B cell (primary cell): Measurements from ENCODE around the gene SYNE4. TPM values are rescaled to one million over a fixed set of nuclear protein-coding genes. Genes with fewer than 3 reads are reported as not detected.

Experiments
- ATAC-seq: fragments of 200-7000 bp; cut with Tn5 transposase; one replicate; pipeline ENCODE4 v1.10.0; 2021; ENCODE audit warnings: low read depth, mild to moderate bottlenecking, moderate number of reproducible peaks, moderate library complexity
- CTCF ChIA-PET: fragments of 350-600 bp; sonication (Branson Sonifier 250); formaldehyde crosslinking; loops from one replicate; lab custom pipeline; 2021; ENCODE audit warnings: antibody characterized with exemption, inconsistent platforms; lab: Charles Lee
- POLR2A ChIA-PET: fragments of 350-600 bp; sonication (Branson Sonifier 250); formaldehyde crosslinking; loops from one replicate; lab custom pipeline; 2021; ENCODE audit warnings: antibody characterized with exemption; lab: Charles Lee
- DNase-seq: peaks from one replicate; pipeline ENCODE4 v3.0.0; 2013
- H2AFZ ChIP-seq: 2 replicates; pipeline ENCODE4 v1.6.1; 2012; ENCODE audit warnings: mild to moderate bottlenecking, low read depth, low read length; ENCODE audit not compliant: insufficient read depth, poor library complexity, severe bottlenecking
- H3K27ac ChIP-seq, 2 donors: 1 replicate in 1 of 2; 2 replicates in 1 of 2; pipeline ENCODE4 v1.5.1; 2012 to 2013; ENCODE audit warnings: low read length in 2 of 2, mild to moderate bottlenecking in 2 of 2, moderate library complexity in 1 of 2
- H3K27me3 ChIP-seq, 4 experiments: fragments of 200-600 bp in 1 of 4; sonication (generic) in 1 of 4; replicated peaks in 1 of 4; 1 replicate in 2 of 4; 2 replicates in 2 of 4; pipeline versions ENCODE4 v1.6.1 to v1.7.0; 2013 to 2016; ENCODE audit warnings: low read length in 3 of 4, mild to moderate bottlenecking in 2 of 4, mixed read lengths in 1 of 4, moderate library complexity in 1 of 4; ENCODE audit not compliant: insufficient read depth in 4 of 4, control insufficient read depth in 3 of 4; ENCODE audit errors: control extremely low read depth in 1 of 4
- H3K36me3 ChIP-seq, 2 experiments: replicated peaks in 1 of 2; 1 replicate in 1 of 2; 2 replicates in 1 of 2; pipeline versions ENCODE4 v1.6.1 to v1.7.1; 2013; ENCODE audit warnings: low read length in 1 of 2; ENCODE audit not compliant: insufficient read depth in 2 of 2, control insufficient read depth in 1 of 2; ENCODE audit errors: control extremely low read depth in 1 of 2, extremely low read depth in 1 of 2
- H3K4me1 ChIP-seq, 2 donors: fragments of 200-600 bp in 1 of 2; sonication (generic) in 1 of 2; 1 replicate in 1 of 2; 2 replicates in 1 of 2; pipeline versions ENCODE4 v1.5.1 to v1.6.1; 2013 to 2017; ENCODE audit warnings: low read length in 2 of 2; ENCODE audit not compliant: control insufficient read depth in 2 of 2, insufficient read depth in 2 of 2
- H3K4me2 ChIP-seq: replicated peaks from 2 replicates; pipeline ENCODE3; 2012; ENCODE audit warnings: mild to moderate bottlenecking, low read depth, low read length; ENCODE audit not compliant: poor library complexity, severe bottlenecking
- H3K4me3 ChIP-seq, 5 experiments: fragments of 200-600 bp in 1 of 5; sonication (generic) in 1 of 5; 1 replicate in 3 of 5; 2 replicates in 2 of 5; pipeline versions ENCODE4 v1.5.1 to v1.7.0; 2011 to 2016; ENCODE audit warnings: low read length in 4 of 5, mild to moderate bottlenecking in 4 of 5, low read depth in 2 of 5, control low read depth in 1 of 5, moderate library complexity in 1 of 5; ENCODE audit not compliant: insufficient read depth in 1 of 5; ENCODE audit errors: control extremely low read depth in 1 of 5, extremely low read depth in 1 of 5
- H3K79me2 ChIP-seq: fragments of 200-600 bp; sonication (generic); one replicate; pipeline ENCODE4 v1.6.0; 2016; ENCODE audit warnings: low read length; ENCODE audit not compliant: control insufficient read depth, insufficient read depth
- H3K9ac ChIP-seq: fragments of 200-600 bp; sonication (generic); 2 replicates; pipeline ENCODE4 v1.6.1; 2017; ENCODE audit warnings: mild to moderate bottlenecking, low read length, moderate library complexity
- H3K9me3 ChIP-seq, 3 donors: one replicate each; pipeline versions ENCODE4 v1.6.1 to v1.7.1; 2013; ENCODE audit warnings: low read length in 2 of 3; ENCODE audit not compliant: control insufficient read depth in 2 of 3, insufficient read depth in 1 of 3; ENCODE audit errors: control extremely low read depth in 1 of 3
- H4K20me1 ChIP-seq: 2 replicates; pipeline ENCODE4 v1.6.0; 2012; ENCODE audit warnings: mild to moderate bottlenecking, low read length; ENCODE audit not compliant: insufficient read depth, control insufficient read depth, poor library complexity, severe bottlenecking
- H3K27ac Mint-ChIP-seq: one replicate; pipeline ENCODE4 v1.8.0; 2021; ENCODE audit warnings: mixed read lengths
- H3K27me3 Mint-ChIP-seq: one replicate; pipeline ENCODE4 v1.8.0; 2021; ENCODE audit warnings: mixed read lengths
- H3K4me1 Mint-ChIP-seq: one replicate; pipeline ENCODE4 v1.8.0; 2021; ENCODE audit warnings: mixed read lengths
- H3K4me3 Mint-ChIP-seq: one replicate; pipeline ENCODE4 v1.8.0; 2021; ENCODE audit warnings: mixed read lengths
- H3K9me3 Mint-ChIP-seq: one replicate; pipeline ENCODE4 v1.8.0; 2022; ENCODE audit warnings: mixed read lengths; ENCODE audit not compliant: insufficient read depth
- EZH2 ChIP-seq: IDR thresholded peaks from 2 replicates; pipeline ENCODE4 v1.6.1; 2012; ENCODE audit warnings: borderline replicate concordance, low read depth, mild to moderate bottlenecking, moderate library complexity, low read length; ENCODE audit not compliant: insufficient read depth, poor library complexity, severe bottlenecking
- WGBS: methylation state at CpG from one replicate; pipeline ENCODE4 v1.1.5; 2013; ENCODE audit warnings: missing lambda C conversion rate; ENCODE audit not compliant: insufficient coverage; 5-methylcytosine and 5-hydroxymethylcytosine counted together
- intact Hi-C: fragments of 100-400 bp; cut with micrococcal nuclease; formaldehyde crosslinking; loops from one replicate; pipeline ENCODE4 v1.10.0; 2022
- polyA plus RNA-seq: library from polyadenylated mRNA; depleted of rRNA; stranded (reverse); fragments of >200 nt; gene quantifications from 2 replicates; pipeline ENCODE4 v1.2.3, GENCODE V29; 2012
- total RNA-seq, 2 donors: library from RNA; stranded (reverse); fragments of 120-200 nt in 1 of 2; gene quantifications; 1 replicate in 1 of 2; 2 replicates in 1 of 2; pipeline versions ENCODE4 v1.2.3 to v1.2.4, GENCODE V29; 2013 to 2022
- TF ChIP-seq, protein P1 (sequence below): fragments of 200-600 bp; IDR thresholded peaks from one replicate; pipeline ENCODE4 v1.8.0; 2022; ENCODE audit warnings: antibody characterized with exemption, mild to moderate bottlenecking

The SYNE4 gene
- total and polyA plus RNA-seq, 2 donors (not counting 1 experiment from before 2014, with no cell fraction given): 2.3 to 2.4 TPM

DNA sequence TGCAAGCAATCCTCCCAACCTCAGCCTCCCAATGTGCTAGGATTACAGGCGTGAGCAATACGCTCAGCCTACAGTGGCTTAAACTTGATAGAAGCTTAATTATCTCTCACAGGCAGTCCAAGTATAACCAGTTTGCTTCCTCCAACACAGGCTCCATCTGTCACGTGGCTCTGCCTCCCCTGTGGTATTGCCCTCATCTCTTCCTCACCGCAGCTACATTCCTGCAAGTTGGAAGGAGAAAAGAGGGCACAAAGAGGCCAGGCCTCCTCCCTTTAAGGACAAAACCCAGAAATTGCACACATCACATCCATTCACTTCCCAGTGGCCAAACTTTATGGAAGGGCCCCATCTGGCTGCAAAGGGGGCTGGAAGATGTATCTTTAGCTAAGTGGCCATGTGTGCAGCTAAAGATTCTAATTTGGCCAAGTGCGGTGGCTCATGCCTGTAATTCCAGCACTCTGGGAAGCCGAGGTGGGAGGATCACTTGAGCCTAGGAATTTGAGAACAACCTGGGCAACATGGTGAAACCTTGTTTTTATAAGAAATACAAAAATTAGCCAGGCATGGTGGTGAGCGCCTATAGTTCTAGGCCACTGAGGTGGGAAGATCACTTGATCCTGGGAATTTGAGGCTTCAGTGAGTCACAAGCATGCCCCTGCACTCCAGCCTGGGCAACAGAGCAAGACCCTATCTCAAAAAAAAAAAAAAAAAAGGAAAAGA, 16.7 kb downstream of the SYNE4 start:
- H3K4me1 ChIP-seq: peaks cover 18 to 30% of the 10 kb centered on the region in 2 donors
- ChIA-PET POLR2A (interaction anchor here (0.6 kb wide), 1 partner anchor 11 kb away, joined by 3 read pairs; no protein-coding TSS in a partner anchor), CTCF (interaction anchor here (0.7 kb wide), 1 partner anchor 11 kb away, joined by 3 read pairs; no protein-coding TSS in a partner anchor)
- peaks cover 0 to 4% (median 0%) of the 10 kb centered on the region in 4 experiments for H3K27me3 ChIP-seq
- H3K36me3 ChIP-seq: no peaks in the 10 kb centered on the region
- Mint-ChIP-seq H3K27ac (no peak overlapping the region), H3K9me3 (no peaks in the 10 kb centered on the region), H3K27me3 (no peaks in the 10 kb centered on the region), H3K4me1 (peaks cover 24% of the 10 kb centered on the region), H3K4me3 (no peak overlapping the region)
- 93% methylated on average over 6 of the region's 7 CpGs for WGBS
- no peak for TF ChIP-seq EZH2
- TF ChIP-seq, protein P1, sequence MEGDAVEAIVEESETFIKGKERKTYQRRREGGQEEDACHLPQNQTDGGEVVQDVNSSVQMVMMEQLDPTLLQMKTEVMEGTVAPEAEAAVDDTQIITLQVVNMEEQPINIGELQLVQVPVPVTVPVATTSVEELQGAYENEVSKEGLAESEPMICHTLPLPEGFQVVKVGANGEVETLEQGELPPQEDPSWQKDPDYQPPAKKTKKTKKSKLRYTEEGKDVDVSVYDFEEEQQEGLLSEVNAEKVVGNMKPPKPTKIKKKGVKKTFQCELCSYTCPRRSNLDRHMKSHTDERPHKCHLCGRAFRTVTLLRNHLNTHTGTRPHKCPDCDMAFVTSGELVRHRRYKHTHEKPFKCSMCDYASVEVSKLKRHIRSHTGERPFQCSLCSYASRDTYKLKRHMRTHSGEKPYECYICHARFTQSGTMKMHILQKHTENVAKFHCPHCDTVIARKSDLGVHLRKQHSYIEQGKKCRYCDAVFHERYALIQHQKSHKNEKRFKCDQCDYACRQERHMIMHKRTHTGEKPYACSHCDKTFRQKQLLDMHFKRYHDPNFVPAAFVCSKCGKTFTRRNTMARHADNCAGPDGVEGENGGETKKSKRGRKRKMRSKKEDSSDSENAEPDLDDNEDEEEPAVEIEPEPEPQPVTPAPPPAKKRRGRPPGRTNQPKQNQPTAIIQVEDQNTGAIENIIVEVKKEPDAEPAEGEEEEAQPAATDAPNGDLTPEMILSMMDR: no peak
- intact Hi-C loops: loop anchor here (10.0 kb wide), 1 partner anchor 583 kb away; the partner anchor contains the start of gene ZNF529
- no peak for ATAC-seq
- no peak overlapping the region for H3K4me3 ChIP-seq
- H3K9me3 ChIP-seq: peaks cover 0 to 13% (median 0%) of the 10 kb centered on the region in 3 donors
- DNase-seq: no peak
- H3K79me2 ChIP-seq: peaks cover 24% of the 10 kb centered on the region
- H4K20me1 ChIP-seq: peaks cover 18% of the 10 kb centered on the region
- no peak overlapping the region for H3K4me2 ChIP-seq
- H2AFZ ChIP-seq: no peak overlapping the region
- no peak overlapping the region for H3K27ac ChIP-seq
- H3K9ac ChIP-seq: no peak overlapping the region
